ENCODE data around the gene RTKN2.

GRCh38 chr10:62186999-62187675, 81.5 kb downstream of the RTKN2 start:
- TF ChIP-seq, protein P1, sequence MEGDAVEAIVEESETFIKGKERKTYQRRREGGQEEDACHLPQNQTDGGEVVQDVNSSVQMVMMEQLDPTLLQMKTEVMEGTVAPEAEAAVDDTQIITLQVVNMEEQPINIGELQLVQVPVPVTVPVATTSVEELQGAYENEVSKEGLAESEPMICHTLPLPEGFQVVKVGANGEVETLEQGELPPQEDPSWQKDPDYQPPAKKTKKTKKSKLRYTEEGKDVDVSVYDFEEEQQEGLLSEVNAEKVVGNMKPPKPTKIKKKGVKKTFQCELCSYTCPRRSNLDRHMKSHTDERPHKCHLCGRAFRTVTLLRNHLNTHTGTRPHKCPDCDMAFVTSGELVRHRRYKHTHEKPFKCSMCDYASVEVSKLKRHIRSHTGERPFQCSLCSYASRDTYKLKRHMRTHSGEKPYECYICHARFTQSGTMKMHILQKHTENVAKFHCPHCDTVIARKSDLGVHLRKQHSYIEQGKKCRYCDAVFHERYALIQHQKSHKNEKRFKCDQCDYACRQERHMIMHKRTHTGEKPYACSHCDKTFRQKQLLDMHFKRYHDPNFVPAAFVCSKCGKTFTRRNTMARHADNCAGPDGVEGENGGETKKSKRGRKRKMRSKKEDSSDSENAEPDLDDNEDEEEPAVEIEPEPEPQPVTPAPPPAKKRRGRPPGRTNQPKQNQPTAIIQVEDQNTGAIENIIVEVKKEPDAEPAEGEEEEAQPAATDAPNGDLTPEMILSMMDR (IDR thresholded peaks at IDR 0.05; ENCODE audit: insufficient read depth, low read length), result no peak
- TF ChIP-seq, protein P2, sequence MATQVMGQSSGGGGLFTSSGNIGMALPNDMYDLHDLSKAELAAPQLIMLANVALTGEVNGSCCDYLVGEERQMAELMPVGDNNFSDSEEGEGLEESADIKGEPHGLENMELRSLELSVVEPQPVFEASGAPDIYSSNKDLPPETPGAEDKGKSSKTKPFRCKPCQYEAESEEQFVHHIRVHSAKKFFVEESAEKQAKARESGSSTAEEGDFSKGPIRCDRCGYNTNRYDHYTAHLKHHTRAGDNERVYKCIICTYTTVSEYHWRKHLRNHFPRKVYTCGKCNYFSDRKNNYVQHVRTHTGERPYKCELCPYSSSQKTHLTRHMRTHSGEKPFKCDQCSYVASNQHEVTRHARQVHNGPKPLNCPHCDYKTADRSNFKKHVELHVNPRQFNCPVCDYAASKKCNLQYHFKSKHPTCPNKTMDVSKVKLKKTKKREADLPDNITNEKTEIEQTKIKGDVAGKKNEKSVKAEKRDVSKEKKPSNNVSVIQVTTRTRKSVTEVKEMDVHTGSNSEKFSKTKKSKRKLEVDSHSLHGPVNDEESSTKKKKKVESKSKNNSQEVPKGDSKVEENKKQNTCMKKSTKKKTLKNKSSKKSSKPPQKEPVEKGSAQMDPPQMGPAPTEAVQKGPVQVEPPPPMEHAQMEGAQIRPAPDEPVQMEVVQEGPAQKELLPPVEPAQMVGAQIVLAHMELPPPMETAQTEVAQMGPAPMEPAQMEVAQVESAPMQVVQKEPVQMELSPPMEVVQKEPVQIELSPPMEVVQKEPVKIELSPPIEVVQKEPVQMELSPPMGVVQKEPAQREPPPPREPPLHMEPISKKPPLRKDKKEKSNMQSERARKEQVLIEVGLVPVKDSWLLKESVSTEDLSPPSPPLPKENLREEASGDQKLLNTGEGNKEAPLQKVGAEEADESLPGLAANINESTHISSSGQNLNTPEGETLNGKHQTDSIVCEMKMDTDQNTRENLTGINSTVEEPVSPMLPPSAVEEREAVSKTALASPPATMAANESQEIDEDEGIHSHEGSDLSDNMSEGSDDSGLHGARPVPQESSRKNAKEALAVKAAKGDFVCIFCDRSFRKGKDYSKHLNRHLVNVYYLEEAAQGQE (IDR thresholded peaks at IDR 0.05; ENCODE audit: insufficient replicate concordance, low read depth), result no peak

Data from HL-60 (cell line).